HepG2 (cell line): ENCODE measurements around the gene SLC6A4. TPM values are rescaled to one million over a fixed set of nuclear protein-coding genes. Genes with fewer than 3 reads are reported as not detected.

Experiments
- ATAC-seq: fragments of 200-7000 bp; cut with Tn5 transposase; 3 replicates; pipeline ENCODE4 v1.9.1; 2020; ENCODE audit warnings: mild to moderate bottlenecking, moderate library complexity
- BruUV-seq: library from RNA; stranded (reverse); fragments of 400-500 nt; replicated peaks from 2 replicates; lab custom pipeline; 2021; lab: Mats Ljungman, UMichigan
- CTCF ChIA-PET: fragments of 300-600 bp; formaldehyde crosslinking; extraction: SDS; loops from one replicate; lab custom pipeline; 2021; ENCODE audit warnings: low total read pairs, inconsistent platforms, low intra/inter-chr PET ratio; lab: Yijun Ruan, JAX
- POLR2A ChIA-PET: fragments of 350-600 bp; sonication (Branson Sonifier 250); formaldehyde crosslinking; loops from one replicate; lab custom pipeline; 2020; ENCODE audit warnings: antibody characterized with exemption, inconsistent platforms; lab: Yijun Ruan, JAX
- DNase-seq: peaks from one replicate; pipeline ENCODE4 v3.0.0-alpha.2; 2015; ENCODE audit warnings: low spot score
- FAIRE-seq: peaks from 3 replicates; lab custom pipeline; 2011; peaks lifted over from hg19 to GRCh38; lab: Jason Lieb, UNC
- H2AFZ ChIP-seq: one replicate; pipeline ENCODE4 v1.6.1; 2011; ENCODE audit warnings: low read length, inconsistent platforms
- H3K27ac ChIP-seq: fragments of 300-600 bp; 3 replicates; pipeline ENCODE4 v1.8.0; 2011; ENCODE audit warnings: mixed run types, mild to moderate bottlenecking, mixed read lengths, low read length, inconsistent platforms; ENCODE audit not compliant: insufficient read depth; ENCODE audit errors: extremely low read length
- H3K27me3 ChIP-seq, 2 experiments: fragments of 200-600 bp in 1 of 2; 2 replicates in 1 of 2; 3 replicates in 1 of 2; pipeline versions ENCODE4 v1.6.0 to v1.8.0; 2011; ENCODE audit warnings: low read length in 2 of 2, mild to moderate bottlenecking in 2 of 2, moderate library complexity in 2 of 2, inconsistent platforms in 1 of 2; ENCODE audit not compliant: insufficient read depth in 2 of 2, control insufficient read depth in 1 of 2
- H3K36me3 ChIP-seq, 2 experiments: fragments of 200-600 bp in 1 of 2; replicated peaks in 1 of 2; 2 replicates in 1 of 2; 3 replicates in 1 of 2; pipeline versions ENCODE4 v1.5.1 to v1.8.0; 2011; ENCODE audit warnings: low read length in 2 of 2, inconsistent platforms in 1 of 2; ENCODE audit not compliant: insufficient read depth in 2 of 2, control insufficient read depth in 1 of 2
- H3K4me1 ChIP-seq: 2 replicates; pipeline ENCODE4 v1.5.1; 2012; ENCODE audit warnings: low read length, inconsistent platforms; ENCODE audit not compliant: insufficient read depth
- H3K4me2 ChIP-seq: 2 replicates; pipeline ENCODE4 v1.6.0; 2011; ENCODE audit warnings: low read depth, low read length, inconsistent platforms
- H3K4me3 ChIP-seq, 3 experiments: fragments of 200-600 bp in 1 of 3; sonication (generic), shearing (Covaris generic) in 1 of 3; replicated peaks in 1 of 3; 2 replicates each; pipeline ENCODE4 v1.5.1; 2011 to 2016; ENCODE audit warnings: low read length in 3 of 3, inconsistent platforms in 2 of 3, low read depth in 2 of 3, mild to moderate bottlenecking in 2 of 3, control low read depth in 1 of 3, mixed read lengths in 1 of 3; ENCODE audit not compliant: insufficient read depth in 1 of 3
- H3K79me2 ChIP-seq: one replicate; pipeline ENCODE4 v1.6.1; 2011; ENCODE audit warnings: low read length, inconsistent platforms; ENCODE audit not compliant: insufficient read depth
- H3K9ac ChIP-seq: 2 replicates; pipeline ENCODE4 v1.6.0; 2011; ENCODE audit warnings: mild to moderate bottlenecking, low read depth, low read length, inconsistent platforms; ENCODE audit not compliant: insufficient read depth
- H3K9me3 ChIP-seq: 2 replicates; pipeline ENCODE4 v1.5.1; 2012; ENCODE audit warnings: mild to moderate bottlenecking, low read length
- H4K20me1 ChIP-seq: 2 replicates; pipeline ENCODE4 v1.6.0; 2011; ENCODE audit warnings: inconsistent platforms, mild to moderate bottlenecking, low read length, moderate library complexity; ENCODE audit not compliant: insufficient read depth
- ATF2 ChIP-seq: sonication (generic); formaldehyde crosslinking; IDR thresholded peaks from 2 replicates; pipeline ENCODE4 v1.4.0; 2020; ENCODE audit warnings: missing genetic modification reagents
- HNF4A ChIP-seq: sonication (generic); formaldehyde crosslinking; IDR thresholded peaks from 2 replicates; pipeline ENCODE4 v1.4.0; 2020; ENCODE audit warnings: missing genetic modification reagents
- HNF4G ChIP-seq, 2 experiments: sonication (generic) in 1 of 2; formaldehyde crosslinking in 1 of 2; IDR thresholded peaks; 2 replicates each; pipeline versions ENCODE4 v1.4.0 to v1.6.1; 2011 to 2020; ENCODE audit warnings: borderline replicate concordance in 2 of 2, low read depth in 2 of 2, mild to moderate bottlenecking in 2 of 2, low read length in 1 of 2, missing genetic modification reagents in 1 of 2, moderate library complexity in 1 of 2
- MTA1 ChIP-seq: sonication (generic); formaldehyde crosslinking; IDR thresholded peaks from 2 replicates; pipeline ENCODE4 v1.4.0; 2020; ENCODE audit warnings: missing genetic modification reagents, mild to moderate bottlenecking, borderline replicate concordance
- NKX3-1 ChIP-seq: sonication (generic); formaldehyde crosslinking; IDR thresholded peaks from 2 replicates; pipeline ENCODE4 v1.5.0; 2020; ENCODE audit warnings: missing genetic modification reagents
- PBX2 ChIP-seq: IDR thresholded peaks from 2 replicates; pipeline ENCODE4 v1.6.1; 2016; ENCODE audit warnings: control low read depth
- SAP130 ChIP-seq: IDR thresholded peaks from 2 replicates; pipeline ENCODE4 v1.6.1; 2016; ENCODE audit warnings: low read depth
- WGBS: methylation state at CpG from one replicate; pipeline ENCODE4 v1.1.6; 2017; ENCODE audit warnings: low lambda C conversion rate; 5-methylcytosine and 5-hydroxymethylcytosine counted together
- in situ Hi-C: cut with HindIII; loops from 2 replicates; pipeline ENCODE4 v1.10.0; 2017; ENCODE audit warnings: low pct_unique_long_range_greater_than_20kb; ENCODE audit not compliant: extremely low pct_ligation_motif_present
- intact Hi-C: fragments of 100-400 bp; cut with micrococcal nuclease; formaldehyde crosslinking; loops from one replicate; pipeline ENCODE4 v1.10.0; 2022; ENCODE audit not compliant: unreplicated experiment
- polyA plus RNA-seq, 8 experiments: library from polyadenylated mRNA; depleted of rRNA in 3 of 8; stranded (reverse) in 7 of 8; unstranded in 1 of 8; fragments of >200 nt; fragmentation: Illumina TruSeq in 4 of 8; extraction: Trizol in 4 of 8; gene quantifications; 2 replicates each; pipeline versions ENCODE4 v1.2.1 to v1.2.3, GENCODE V29; 2011 to 2016; ENCODE audit warnings: low read depth in 4 of 8, missing spikeins in 1 of 8, mixed read lengths in 1 of 8; ENCODE audit not compliant: insufficient read depth in 1 of 8
- total RNA-seq, 5 experiments: library from RNA; depleted of rRNA; stranded (reverse); fragments of >200 nt; fragmentation: Illumina TruSeq; extraction: Trizol; gene quantifications; 2 replicates each; pipeline ENCODE4 v1.2.3, GENCODE V29; 2016; ENCODE audit warnings: low read depth in 1 of 5

Gene SLC6A4
- total and polyA plus RNA-seq, 2 of the 13 experiments (the other 11 are each of a cell fraction or from before 2014, with no cell fraction given): 7.6 to 20.3 TPM

- H3K27ac ChIP-seq: no peak overlapping the region
- intact Hi-C loops (loop anchor here (10.0 kb wide), 1 partner anchor 54 kb away; no protein-coding TSS in a partner anchor), in situ Hi-C loops (no loop called here)
- BruUV-seq: no TSS peak
- H3K4me3 ChIP-seq: peak overlapping the region in 1 of 3 experiments; percentile 12; a peak in 2 of 6 replicates
- H3K9ac ChIP-seq: peak overlapping the region; percentile 17; the same call in 1 of the 2 replicates
- H3K79me2 ChIP-seq: no peaks in the 10 kb centered on the region
- ATAC-seq: peak; percentile 15; the same call in 2 of the 3 replicates
- ChIA-PET CTCF (no interaction called here), POLR2A (no interaction called here)
- TF ChIP-seq PBX2 (no peak), HNF4A (peak; percentile 39; the same call in 1 of the 2 replicates), ATF2 (CRISPR knock-in tag) (no peak), NKX3-1 (CRISPR knock-in tag) (no peak), SAP130 (peak; percentile 28; the same call in 1 of the 2 replicates), MTA1 (CRISPR knock-in tag) (no peak), HNF4G (IDR thresholded peaks at IDR 0.05; ENCODE audit: borderline replicate concordance, low read depth, low read length) (peak; percentile 18; the same call in 1 of the 2 replicates), HNF4G (CRISPR knock-in tag; IDR thresholded peaks at IDR 0.05; ENCODE audit: borderline replicate concordance, low read depth) (no peak)
- no peak overlapping the region for H2AFZ ChIP-seq
- WGBS: 22% methylated on average over 7 of the region's 7 CpGs
- H4K20me1 ChIP-seq: no peaks in the 10 kb centered on the region
- H3K9me3 ChIP-seq: no peaks in the 10 kb centered on the region
- peaks cover 76% of the 10 kb centered on the region for H3K4me1 ChIP-seq
- peak overlapping the region; percentile 34 for H3K4me2 ChIP-seq
- peak; percentile 12 for FAIRE-seq
- no peaks in the 10 kb centered on the region for H3K36me3 ChIP-seq
- DNase-seq: peak; percentile 34
- no peaks in the 10 kb centered on the region for H3K27me3 ChIP-seq
These were observed 6.5 kb downstream of the SLC6A4 start for GRCh38 chr17:30229012-30229411.
